Gastrocnemius medialis (tissue), 4 donors: ENCODE results near the gene MTMR1.

ENCODE experiments used
- CTCF ChIP-seq, 5 experiments: fragments of 450-650 bp in 3 of 5; fragments of 200-600 bp in 2 of 5; sonication (generic) in 2 of 5; IDR thresholded peaks in 4 of 5; conservative IDR thresholded peaks in 1 of 5; 1 replicate in 4 of 5; 2 replicates in 1 of 5; pipeline ENCODE4 v1.5.1; 2016 to 2019; ENCODE audit warnings: antibody characterized with exemption in 5 of 5, mild to moderate bottlenecking in 3 of 5, moderate library complexity in 3 of 5
- POLR2A ChIP-seq, 2 donors: fragments of 450-650 bp; IDR thresholded peaks; one replicate each; pipeline ENCODE4 v1.6.1; 2017; ENCODE audit warnings: antibody characterized with exemption in 2 of 2, mild to moderate bottlenecking in 2 of 2, moderate library complexity in 2 of 2

GRCh38 chrX:150683112-150683511 lies 10.1 kb upstream of the MTMR1 start:
- TF ChIP-seq CTCF (IDR thresholded peaks at IDR 0.05 in 4 of 5, conservative IDR thresholded peaks at IDR 0.05 in 1 of 5) = no peak
- TF ChIP-seq POLR2A (IDR thresholded peaks at IDR 0.05) = no peak
